GM21360 (cell line): Measurements from ENCODE around the gene PHC2.

Experiments
- ATAC-seq: cut with Tn5 transposase; IDR thresholded peaks from one replicate; pipeline ENCODE4 v1.9.1; 2021; ENCODE audit warnings: mild to moderate bottlenecking, moderate library complexity; ENCODE audit not compliant: unreplicated experiment

The PHC2 gene

DNA sequence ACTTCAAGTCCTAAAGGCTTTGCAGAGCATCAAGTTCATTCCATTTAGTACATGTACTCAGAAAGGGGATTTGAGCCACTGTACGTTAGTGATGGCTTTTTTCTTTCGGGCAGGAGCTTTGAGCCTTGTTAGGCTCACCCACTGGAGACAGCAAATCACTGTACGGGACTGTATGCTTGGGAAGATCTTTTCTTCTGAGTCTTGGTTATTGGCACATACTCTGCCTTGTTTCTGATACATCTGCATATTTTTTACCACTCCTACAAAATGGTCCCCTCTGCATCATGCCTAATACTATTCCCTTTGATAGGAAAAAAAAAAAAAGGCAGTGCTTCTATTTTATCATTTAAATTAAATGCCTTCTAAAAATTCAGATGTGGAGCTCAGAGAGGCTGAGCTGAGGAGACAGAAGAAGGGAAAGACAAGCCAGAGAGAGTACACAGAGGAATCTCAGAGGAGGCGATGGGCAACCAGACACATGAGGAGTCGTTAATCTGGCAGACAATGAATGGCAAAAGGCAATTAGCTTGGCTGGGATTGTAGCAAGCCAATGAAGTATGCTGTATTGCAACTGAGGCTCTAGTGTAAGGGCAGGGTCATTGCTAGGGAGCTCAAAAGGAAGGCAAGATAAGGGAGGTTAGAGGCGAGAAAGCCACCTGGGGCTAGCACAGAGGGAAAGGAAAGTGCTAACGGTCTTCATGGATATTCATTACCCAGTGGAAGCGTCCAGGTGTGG, 39.4 kb downstream of the PHC2 start:
- no peak for ATAC-seq

DNA sequence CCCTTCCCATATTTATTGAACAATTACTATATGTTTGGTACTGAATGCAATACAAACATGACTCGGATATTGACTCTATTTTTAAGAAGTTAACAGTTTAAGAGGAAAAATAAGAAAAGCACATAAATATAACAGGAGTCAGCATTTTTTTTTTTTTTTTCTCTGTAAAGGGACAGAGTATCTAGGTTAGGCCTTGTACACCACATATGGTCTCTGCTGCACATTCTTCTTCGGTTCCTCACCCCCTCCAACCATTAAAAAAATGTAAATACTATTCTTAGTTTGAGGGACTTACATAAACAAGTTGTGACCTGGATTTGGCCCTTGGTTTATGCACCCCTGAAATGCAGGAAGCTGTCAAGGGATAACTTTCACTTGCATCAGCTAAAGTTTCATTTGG, 40.4 kb downstream of the PHC2 start:
- no peak for ATAC-seq

DNA sequence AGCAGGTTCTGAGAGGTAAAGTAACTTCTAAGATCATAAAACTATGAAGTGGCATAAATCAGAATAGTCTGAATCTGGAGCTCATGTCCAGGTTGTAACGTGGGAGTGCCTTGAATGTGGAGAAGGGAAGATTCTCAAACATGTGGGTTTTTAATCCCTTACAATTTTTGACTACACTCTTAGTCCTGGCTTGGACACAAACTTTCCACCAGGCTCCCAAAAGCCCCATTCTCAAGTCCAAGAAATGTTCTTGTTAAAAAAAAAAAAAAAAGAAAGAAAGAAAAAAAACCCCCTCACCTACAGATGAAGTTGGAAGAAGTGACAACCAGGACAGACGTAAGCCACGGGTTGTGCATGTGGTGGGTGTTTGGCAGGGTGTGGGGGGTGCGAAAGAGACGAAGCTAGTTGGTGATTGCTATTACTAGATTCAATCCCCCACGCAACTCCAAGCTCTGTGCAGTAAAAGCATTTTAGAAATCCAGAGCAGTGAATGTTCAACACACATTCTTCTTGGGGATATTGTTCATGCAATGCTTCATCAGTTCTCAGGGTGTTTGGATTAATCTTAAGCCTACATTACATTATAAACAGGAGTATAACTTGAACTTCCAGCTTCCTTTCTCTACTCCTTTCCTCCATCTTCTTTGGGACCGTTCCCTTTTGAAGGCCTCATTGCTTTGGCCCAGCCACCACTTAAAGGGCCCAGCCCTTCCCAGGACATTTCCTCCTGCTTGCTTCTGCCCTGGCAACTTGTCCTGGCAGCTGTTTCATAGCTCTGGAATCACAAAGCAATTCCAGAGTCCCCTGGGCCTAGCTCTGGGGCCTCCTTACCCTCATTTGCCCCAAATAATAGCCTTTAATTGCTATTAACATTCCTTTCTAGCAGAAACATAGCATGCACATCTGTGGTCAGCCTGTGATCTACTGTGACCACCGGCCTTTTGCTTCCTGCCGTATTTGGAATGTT, 41.8 kb downstream of the PHC2 start:
- ATAC-seq: no peak

DNA sequence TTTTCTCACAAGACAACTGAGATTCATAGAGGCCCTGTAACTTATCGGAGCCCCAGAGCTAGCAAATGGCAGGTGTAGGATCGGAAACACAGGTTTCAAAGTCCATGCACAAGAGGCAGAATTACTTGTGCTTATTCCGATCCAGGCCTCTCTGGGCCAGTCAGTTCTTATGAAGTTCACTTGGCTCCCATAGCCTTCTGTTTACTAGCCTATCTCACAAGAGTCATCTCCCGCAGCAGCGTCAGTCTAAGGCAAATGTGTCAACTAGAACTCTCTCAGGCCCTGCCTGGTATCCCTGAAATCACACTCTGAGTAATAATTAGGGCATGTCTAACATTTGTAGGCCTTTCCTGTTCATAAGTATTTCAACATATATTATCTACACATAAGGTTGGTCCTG, 43.3 kb downstream of the PHC2 start:
- ATAC-seq: no peak

DNA sequence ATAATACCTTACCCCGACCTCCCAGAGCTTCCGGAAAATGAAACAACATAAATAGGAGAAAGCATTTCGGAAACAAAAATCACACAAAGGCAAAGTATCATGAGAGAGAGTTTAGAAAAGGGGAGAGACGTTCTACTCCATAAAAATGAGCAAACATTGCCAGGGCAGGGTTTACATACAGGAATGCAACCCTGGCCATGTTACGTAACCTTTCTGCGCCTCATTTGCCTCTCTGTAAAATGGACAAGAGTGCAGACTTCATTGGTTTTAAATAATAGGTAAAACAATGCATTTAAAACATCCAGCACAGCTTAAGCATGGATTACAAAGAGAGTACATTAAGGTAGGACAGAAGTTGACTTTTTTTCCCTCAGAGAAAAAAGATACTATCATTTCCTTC, 45.6 kb downstream of the PHC2 start:
- no peak for ATAC-seq

DNA sequence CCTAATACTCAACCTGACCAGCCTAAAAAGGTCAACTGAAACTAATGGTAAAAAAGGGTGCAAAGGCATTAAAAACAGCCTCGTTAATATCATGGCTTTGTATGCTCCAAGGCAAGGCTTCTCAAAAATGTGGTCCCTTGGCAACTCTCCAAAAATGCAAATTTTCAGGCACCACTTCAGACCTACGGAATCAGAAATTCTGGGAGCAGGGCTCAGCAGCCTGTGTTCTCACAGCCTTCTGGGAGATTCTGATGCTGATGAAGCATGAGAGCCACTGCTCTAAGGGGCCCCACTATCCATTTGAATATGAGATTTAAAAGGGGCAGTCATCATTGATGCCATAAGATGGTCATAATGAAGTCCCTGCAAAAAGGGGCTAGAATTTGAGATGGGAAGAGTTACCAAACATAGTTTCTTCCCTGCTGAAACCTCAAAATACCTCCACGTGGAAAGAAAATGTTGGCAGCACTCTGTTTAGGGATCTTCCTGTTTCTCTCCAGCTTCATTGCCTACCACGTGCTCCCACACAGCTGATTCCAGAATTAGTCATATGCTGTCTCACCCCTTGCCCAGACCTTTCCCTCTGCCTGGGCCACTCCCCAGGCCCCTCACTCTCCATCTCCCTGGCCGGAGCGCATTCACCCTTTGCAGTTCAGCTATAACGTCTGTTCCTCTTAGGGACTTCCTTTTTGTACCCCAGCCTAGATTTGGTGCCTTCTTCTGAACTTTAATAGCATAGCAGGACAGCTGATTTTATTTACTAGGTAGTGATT, 46.7 kb downstream of the PHC2 start:
- no peak for ATAC-seq

DNA sequence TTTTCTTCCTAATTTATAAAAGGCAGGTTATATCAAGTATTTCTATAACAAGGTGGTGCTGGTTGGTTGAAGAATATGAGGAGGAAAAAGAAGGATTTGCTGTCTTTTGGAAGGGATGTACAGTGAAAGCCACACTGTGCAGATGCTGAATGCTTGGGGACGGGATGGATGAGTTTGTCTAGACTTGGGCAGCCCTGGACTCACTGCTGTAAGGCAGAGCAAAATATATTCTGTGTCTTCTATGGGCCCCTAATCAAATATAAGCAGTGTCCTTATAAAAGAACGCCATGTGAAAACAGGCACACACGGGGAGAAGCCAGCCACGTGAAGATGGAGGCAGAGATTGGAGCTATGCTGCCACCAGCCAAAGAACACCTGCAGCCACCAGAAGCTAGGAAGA, 47.4 kb downstream of the PHC2 start:
- ATAC-seq: no peak

DNA sequence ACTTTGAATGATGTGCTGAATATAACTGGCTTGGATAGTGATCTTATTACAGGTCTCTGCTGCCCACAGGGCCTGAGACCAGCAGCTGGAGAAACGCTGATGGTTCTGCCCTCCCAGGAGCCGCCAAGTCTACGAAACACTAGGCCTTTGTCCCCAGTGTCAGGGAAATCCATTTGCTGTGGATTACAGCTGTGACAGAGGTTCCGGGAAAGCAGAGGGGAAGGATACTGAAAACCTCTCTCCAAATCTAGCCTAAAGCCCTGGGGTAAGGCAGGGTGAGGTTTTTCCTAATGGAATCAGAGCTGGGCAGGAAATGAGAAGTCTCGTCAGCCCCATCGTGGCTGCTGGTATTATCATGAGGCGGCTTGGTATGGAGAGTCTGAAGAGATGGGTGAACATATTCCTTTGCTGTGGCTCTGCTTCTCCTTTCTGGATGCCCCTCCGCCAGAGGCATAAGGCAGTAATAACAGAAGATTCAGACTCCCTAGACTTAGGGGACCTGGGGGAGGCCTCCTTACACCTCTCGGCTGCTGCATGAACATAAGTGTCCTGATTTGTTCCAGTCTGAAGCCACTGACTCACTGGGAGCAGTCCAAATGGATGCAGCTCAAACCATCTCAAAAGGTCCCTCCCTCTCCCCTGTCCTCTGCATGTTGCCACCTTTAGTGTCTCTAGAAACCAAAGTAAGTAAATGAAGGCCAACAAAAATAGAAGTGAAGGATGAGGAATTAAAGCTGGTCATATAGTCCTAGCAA, 48.1 kb downstream of the PHC2 start:
- no peak for ATAC-seq

DNA sequence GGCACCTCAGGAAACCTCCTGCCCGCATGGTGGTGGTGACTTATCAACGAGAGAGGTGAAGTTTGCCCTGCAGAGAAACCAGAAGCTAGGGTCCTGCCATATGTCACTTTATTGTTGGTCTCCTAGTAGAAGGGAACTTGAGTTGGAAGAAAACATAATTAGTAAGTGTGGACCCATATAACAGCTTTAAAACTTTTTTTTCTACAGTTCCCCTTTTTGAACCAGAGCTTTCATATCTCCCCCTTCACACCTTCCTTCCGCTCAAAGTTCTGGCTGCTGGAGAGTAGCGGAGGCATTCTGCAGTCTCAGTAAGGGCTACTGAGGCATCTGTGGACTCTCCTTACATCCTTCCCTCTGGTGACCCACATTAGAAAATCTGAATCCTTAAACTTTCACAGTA, 48.9 kb downstream of the PHC2 start:
- ATAC-seq: no peak

DNA sequence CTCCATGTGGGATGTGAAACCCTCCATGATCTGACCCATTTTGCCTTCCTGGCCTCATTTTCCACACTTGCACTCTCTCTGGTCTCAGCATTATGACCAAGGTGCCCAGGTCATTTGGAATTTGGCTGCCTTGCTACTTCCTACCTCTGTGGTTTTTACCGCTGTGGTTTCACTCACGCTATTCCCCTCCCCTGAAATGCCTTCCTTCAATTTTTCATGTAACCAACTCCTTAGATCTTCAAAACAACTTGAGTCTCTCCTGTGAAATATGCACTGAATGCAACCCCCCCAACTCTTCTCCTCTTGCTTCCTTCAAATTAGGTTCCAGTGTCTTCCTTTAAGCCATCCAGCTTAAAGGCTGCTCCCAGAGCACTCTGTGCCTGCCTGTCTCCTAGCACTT, 50.1 kb downstream of the PHC2 start:
- no peak for ATAC-seq

DNA sequence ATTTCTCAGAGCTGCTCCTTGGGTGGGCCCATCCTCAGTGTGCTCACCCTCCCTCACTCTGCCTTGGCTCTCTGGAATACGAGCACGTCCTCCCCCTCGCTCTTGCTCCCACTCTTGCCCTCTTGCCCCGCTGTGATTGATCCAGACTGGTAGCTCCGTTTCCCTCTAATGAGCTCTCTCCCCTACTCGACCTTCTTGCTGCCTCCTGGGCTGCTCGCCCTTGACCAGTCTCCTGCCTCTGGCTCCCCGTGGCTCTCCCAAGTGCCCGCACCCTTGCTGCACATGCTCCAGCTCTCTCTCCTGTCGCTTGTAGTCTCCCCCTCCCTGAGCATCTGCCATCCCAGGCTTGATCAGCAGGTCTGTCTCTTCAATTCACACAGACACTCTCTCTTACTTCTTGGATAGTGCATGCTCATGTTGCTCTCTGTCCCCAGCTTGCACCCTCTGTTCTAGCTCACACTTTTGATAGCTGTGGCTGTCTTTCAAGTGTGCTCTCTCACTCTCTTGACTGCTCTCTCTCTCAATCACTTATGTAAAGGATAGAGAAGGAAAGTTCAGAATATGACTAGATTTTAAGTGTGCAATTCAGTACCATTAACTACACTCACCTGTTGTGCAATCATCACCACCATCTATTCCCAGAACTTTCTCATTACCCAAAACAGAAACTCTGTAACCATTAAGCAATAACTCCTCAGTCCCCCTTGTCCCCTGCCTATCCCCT, 51.1 kb downstream of the PHC2 start:
- ATAC-seq: no peak

DNA sequence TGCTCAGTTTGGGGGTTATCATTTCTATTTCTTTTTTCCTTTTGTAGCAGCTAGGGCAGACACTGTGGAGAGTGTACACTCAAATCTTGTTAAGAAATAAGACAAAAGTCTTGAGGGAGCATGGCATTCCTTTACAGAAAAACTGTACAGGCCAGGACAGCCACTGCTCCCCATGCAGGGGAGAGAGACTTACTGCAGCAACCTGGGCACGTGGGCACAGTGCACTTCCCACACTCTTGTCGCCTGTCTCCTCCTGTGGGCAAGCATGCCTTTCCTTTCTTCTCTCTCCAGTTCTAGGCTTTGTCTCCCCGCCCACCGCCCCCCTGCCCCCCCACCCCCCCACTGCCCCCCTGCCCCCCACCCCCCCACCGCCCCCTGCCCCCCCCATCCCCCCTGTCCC, 51.9 kb downstream of the PHC2 start:
- no peak for ATAC-seq

DNA sequence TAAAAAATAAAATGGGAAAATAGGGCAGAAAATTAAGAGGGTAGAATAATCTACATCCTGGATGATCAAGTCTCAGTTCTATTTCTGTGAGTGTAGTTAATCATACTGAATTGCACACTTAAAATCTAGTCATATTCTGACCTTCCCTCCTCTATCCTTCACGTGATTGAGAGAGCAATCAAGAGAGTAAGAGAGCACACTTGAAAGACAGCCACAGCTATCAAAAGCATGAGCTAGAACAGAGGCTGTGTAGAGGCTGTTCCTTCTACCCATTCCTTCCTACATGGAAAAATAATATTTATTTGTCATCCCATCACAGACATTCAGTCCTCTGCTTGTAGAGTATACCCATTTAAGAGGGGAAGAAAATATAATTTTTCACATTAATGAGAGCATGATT, 52.4 kb downstream of the PHC2 start:
- ATAC-seq: no peak

DNA sequence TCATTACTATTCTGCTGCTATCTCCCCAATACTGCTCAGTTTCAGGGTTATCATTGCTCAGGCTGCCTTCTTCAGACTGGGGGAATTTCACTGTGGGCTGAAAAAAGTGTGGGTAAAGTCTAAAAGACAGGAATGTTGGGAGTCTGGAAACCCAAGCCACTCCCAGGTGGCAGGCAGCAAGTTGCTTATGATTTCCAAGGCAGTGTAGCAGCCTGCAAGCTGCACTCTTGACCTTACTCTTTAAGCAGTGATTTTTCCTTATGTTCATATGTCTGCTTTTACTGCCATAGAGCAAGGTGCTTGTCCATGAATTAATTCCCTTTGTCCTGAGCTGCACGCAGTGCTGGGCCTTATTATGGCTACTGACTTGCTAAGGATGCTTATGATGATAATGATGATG, 53.1 kb downstream of the PHC2 start:
- no peak for ATAC-seq

DNA sequence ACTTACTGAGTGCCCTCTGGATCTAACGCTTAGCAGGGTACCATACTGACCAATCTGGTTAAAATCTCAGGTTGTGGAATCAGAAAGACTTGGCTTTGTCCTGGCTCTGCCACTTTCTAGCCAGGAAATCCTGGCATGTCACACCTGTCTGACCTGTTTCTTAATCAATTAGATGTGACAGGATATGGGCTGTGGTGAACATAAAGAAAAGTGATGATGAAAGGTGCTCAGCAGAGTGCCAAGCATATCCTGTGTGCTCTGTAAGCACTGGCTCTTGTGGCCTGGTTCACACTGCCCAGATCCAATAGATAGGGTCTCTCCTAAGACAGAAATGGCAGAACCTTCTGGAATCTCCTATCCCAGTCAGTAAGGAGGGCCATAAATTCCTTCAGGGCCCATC, 53.9 kb downstream of the PHC2 start:
- ATAC-seq: no peak

DNA sequence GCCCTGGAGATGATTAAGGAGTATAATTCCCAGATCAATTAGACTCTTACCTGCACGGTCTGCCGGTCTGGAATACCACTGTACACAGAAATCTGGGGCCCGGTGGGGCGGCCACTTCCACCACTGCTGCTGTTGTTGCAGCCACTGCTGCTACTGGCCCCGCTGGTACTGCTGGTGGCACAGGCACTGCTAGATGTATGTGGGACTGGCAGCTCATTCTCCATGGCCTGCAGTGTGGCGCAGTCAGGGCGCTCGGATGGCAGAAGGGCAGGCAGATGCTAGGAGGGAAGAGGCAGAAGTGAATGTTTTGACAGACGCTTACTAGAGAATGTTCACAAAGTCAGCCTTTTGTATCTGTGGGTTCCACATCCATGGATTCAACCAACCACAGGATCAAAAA, 55.6 kb downstream of the PHC2 start:
- ATAC-seq: no peak

DNA sequence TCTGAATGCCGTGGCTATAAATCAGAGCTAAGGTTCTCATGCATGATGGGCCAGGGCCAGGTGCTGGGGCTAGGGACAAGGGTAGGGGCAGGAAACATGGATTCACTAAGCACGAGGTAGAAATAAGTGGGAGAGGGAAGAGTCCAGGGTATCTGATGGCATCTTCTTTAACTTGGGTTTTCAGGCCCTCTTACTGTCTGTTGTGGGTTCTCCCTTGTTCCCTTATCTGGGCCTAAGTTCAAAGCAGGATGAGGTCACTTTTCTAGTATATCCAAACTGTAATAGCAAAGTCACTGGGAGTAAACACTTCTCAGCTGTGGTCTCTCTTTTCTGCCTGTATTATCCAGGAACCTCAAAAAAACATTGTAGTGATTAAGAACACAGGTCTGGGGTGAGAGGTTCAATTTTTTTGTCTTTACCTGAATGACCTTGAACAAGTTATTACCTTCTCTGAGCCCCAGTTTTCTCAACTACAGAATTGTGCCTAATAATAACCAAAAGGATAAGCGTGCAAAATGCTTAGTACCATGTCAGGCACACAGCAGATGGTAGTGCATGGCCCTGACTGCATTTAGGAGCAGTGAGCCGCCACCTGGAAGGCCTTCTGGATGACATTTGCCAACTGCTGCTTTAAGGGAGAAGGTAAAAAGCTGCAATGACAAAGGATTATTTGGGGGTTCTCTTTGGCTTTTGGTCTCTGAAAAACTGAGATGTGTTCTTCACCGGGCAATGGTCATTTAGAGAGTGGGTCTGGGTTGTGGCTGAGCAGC, 56.4 kb downstream of the PHC2 start:
- ATAC-seq: no peak

DNA sequence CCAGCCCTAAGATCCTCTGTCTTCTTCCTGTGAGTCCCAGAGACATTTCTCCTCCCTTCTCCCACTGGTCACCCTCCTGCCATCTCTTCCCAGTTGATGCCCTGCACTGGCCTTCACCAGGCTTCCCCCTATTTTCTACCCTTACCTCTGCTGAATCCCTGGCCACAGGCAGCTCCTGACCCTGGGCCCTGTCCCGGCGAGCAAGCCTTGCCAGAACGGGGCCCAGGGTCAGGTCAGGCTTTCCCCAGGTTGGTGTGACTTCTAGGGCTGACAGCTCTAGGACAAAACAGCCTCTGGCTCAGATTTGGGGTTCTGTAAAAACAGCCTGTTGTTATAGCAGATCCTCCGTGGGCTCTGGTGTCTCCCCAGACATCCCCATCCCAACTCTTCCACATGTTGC, 57.3 kb downstream of the PHC2 start:
- no peak for ATAC-seq

DNA sequence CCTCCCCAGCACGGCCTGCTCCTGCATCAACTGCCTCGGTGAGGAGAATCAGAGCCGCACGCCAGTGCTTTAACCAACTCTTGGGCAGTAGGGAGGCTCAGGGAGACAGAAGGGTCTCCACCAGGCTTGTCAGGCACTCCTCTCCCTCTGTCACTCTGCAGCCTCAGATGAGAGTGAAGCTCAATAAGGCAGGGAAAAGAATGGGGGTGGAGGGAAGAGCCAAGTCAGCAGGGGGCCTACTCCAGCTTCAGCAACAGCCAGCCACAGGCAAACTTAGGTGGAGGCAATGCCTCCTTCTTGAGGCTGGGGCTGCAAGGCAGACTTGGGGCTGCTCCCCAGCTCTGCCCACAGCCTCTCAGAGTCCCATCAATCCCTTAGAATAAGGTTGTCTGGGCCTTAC, 58.2 kb downstream of the PHC2 start:
- no peak for ATAC-seq
